H9 (cell line): ENCODE results near the gene JARID2. TPM values are rescaled to one million over a fixed set of nuclear protein-coding genes. Genes with fewer than 3 reads are reported as not detected.
A peak's percentile ranks its signal among the peaks of the same experiment; 100 is the strongest.

Source experiments
- DNase-seq: peaks from one replicate; pipeline ENCODE4 v3.0.0-alpha.2; 2017
- H2AFZ ChIP-seq: one replicate; pipeline ENCODE4 v1.6.1; 2013; ENCODE audit warnings: mild to moderate bottlenecking, low read length, control low read depth, moderate library complexity
- H2AK5ac ChIP-seq: 2 replicates; pipeline ENCODE4 v1.6.1; 2013; ENCODE audit warnings: low read length, control low read depth, mixed read lengths; ENCODE audit not compliant: insufficient read length
- H2BK120ac ChIP-seq: one replicate; pipeline ENCODE4 v1.6.1; 2013; ENCODE audit warnings: low read depth, mild to moderate bottlenecking, low read length, control low read depth, inconsistent platforms; ENCODE audit not compliant: poor library complexity, severe bottlenecking
- H2BK12ac ChIP-seq: 2 replicates; pipeline ENCODE4 v1.6.1; 2013; ENCODE audit warnings: low read length, control low read depth, mixed read lengths, low read depth; ENCODE audit not compliant: insufficient read length
- H2BK15ac ChIP-seq: 2 replicates; pipeline ENCODE4 v1.6.1; 2013; ENCODE audit warnings: low read depth, low read length, control low read depth
- H2BK20ac ChIP-seq: one replicate; pipeline ENCODE4 v1.6.1; 2013; ENCODE audit warnings: low read depth, mild to moderate bottlenecking, low read length, control low read depth, inconsistent platforms; ENCODE audit not compliant: poor library complexity, severe bottlenecking
- H2BK5ac ChIP-seq: 2 replicates; pipeline ENCODE4 v1.6.1; 2013; ENCODE audit warnings: low read length, control low read depth, mixed read lengths; ENCODE audit not compliant: insufficient read length
- H3K14ac ChIP-seq: 2 replicates; pipeline ENCODE4 v1.6.1; 2013; ENCODE audit warnings: low read length, control low read depth; ENCODE audit not compliant: insufficient read depth
- H3K18ac ChIP-seq: 2 replicates; pipeline ENCODE4 v1.6.1; 2013; ENCODE audit warnings: low read depth, mild to moderate bottlenecking, mixed read lengths, low read length, control low read depth; ENCODE audit not compliant: insufficient read length
- H3K23ac ChIP-seq: 2 replicates; pipeline ENCODE4 v1.6.1; 2013; ENCODE audit warnings: low read length, control low read depth, mixed read lengths, low read depth; ENCODE audit not compliant: insufficient read length
- H3K23me2 ChIP-seq: 2 replicates; pipeline ENCODE4 v1.6.1; 2013; ENCODE audit warnings: low read depth, mild to moderate bottlenecking, mixed read lengths, low read length, control low read depth; ENCODE audit not compliant: insufficient read length, poor library complexity, severe bottlenecking
- H3K27ac ChIP-seq: 2 replicates; pipeline ENCODE4 v1.5.1; 2013; ENCODE audit warnings: low read length, control low read depth, mixed read lengths, low read depth; ENCODE audit not compliant: insufficient read length
- H3K27me3 ChIP-seq: 2 replicates; pipeline ENCODE4 v1.6.1; 2013; ENCODE audit warnings: low read length, control low read depth, inconsistent platforms; ENCODE audit not compliant: insufficient read depth
- H3K4ac ChIP-seq: 2 replicates; pipeline ENCODE4 v1.6.1; 2013; ENCODE audit warnings: low read depth, mild to moderate bottlenecking, control low read depth, inconsistent platforms, low read length, moderate library complexity
- H3K4me1 ChIP-seq: 2 replicates; pipeline ENCODE4 v1.6.1; 2013; ENCODE audit warnings: low read length, control low read depth, inconsistent platforms; ENCODE audit not compliant: insufficient read depth
- H3K4me2 ChIP-seq: 2 replicates; pipeline ENCODE4 v1.6.1; 2013; ENCODE audit warnings: low read length, control low read depth, mixed read lengths; ENCODE audit not compliant: insufficient read length, insufficient read depth
- H3K56ac ChIP-seq: 2 replicates; pipeline ENCODE4 v1.6.1; 2013; ENCODE audit warnings: low read depth, mild to moderate bottlenecking, mixed read lengths, low read length, control low read depth; ENCODE audit not compliant: insufficient read length
- H3K79me1 ChIP-seq: 2 replicates; pipeline ENCODE4 v1.6.1; 2013; ENCODE audit warnings: low read depth, mild to moderate bottlenecking, moderate library complexity, low read length, control low read depth, inconsistent platforms; ENCODE audit not compliant: insufficient read depth, poor library complexity, severe bottlenecking
- H3K79me2 ChIP-seq: 2 replicates; pipeline ENCODE4 v1.6.1; 2013; ENCODE audit warnings: low read length, control low read depth, inconsistent platforms; ENCODE audit not compliant: insufficient read depth
- H3K9ac ChIP-seq: 2 replicates; pipeline ENCODE4 v1.6.1; 2013; ENCODE audit warnings: low read length, control low read depth, mixed read lengths; ENCODE audit not compliant: insufficient read length; ENCODE audit errors: extremely low read depth
- H3K9me3 ChIP-seq: one replicate; pipeline ENCODE4 v1.6.1; 2013; ENCODE audit warnings: low read depth, low read length, inconsistent platforms; ENCODE audit not compliant: control insufficient read depth
- H3T11ph ChIP-seq: one replicate; pipeline ENCODE4 v1.6.1; 2013; ENCODE audit warnings: mild to moderate bottlenecking, low read length, control low read depth, inconsistent platforms
- H4K20me1 ChIP-seq: one replicate; pipeline ENCODE4 v1.6.1; 2013; ENCODE audit not compliant: control insufficient read depth, insufficient read length, insufficient read depth
- H4K5ac ChIP-seq: 2 replicates; pipeline ENCODE4 v1.6.1; 2013; ENCODE audit warnings: low read depth, mild to moderate bottlenecking, mixed read lengths, low read length, control low read depth; ENCODE audit not compliant: insufficient read length
- H4K8ac ChIP-seq: replicated peaks from 2 replicates; pipeline ENCODE4 v1.6.1; 2013; ENCODE audit warnings: low read length, control low read depth, mixed read lengths, low read depth; ENCODE audit not compliant: insufficient read length
- H4K91ac ChIP-seq: 2 replicates; pipeline ENCODE4 v1.6.1; 2013; ENCODE audit warnings: low read depth, mild to moderate bottlenecking, moderate library complexity, mixed read lengths, low read length, control low read depth; ENCODE audit not compliant: insufficient read length
- H3K27ac Mint-ChIP-seq, 3 experiments: 2 replicates in 2 of 3; 3 replicates in 1 of 3; pipeline ENCODE4 v1.8.0; 2020 to 2021; ENCODE audit warnings: mixed read lengths in 3 of 3, mild to moderate bottlenecking in 1 of 3, moderate library complexity in 1 of 3
- H3K27me3 Mint-ChIP-seq: 2 replicates; pipeline ENCODE4 v1.8.0; 2021; ENCODE audit warnings: low read depth, mild to moderate bottlenecking, moderate library complexity, mixed read lengths
- H3K36me3 Mint-ChIP-seq, 3 experiments: 2 replicates in 2 of 3; 3 replicates in 1 of 3; pipeline ENCODE4 v1.8.0; 2020 to 2021; ENCODE audit warnings: low read depth in 3 of 3, mixed read lengths in 3 of 3; ENCODE audit not compliant: insufficient read depth in 1 of 3
- H3K4me1 Mint-ChIP-seq, 2 experiments: 2 replicates each; pipeline ENCODE4 v1.8.0; 2020; ENCODE audit warnings: mixed read lengths in 2 of 2
- H3K4me3 Mint-ChIP-seq, 2 experiments: 2 replicates in 1 of 2; 3 replicates in 1 of 2; pipeline ENCODE4 v1.8.0; 2020 to 2021; ENCODE audit warnings: mild to moderate bottlenecking in 2 of 2, mixed read lengths in 2 of 2, moderate library complexity in 1 of 2
- H3K9me3 Mint-ChIP-seq, 2 experiments: 2 replicates in 1 of 2; 3 replicates in 1 of 2; pipeline ENCODE4 v1.8.0; 2020; ENCODE audit warnings: mild to moderate bottlenecking in 2 of 2, mixed read lengths in 2 of 2, moderate library complexity in 1 of 2
- CTCF ChIP-seq: fragments of 200-600 bp; sonication (generic); conservative IDR thresholded peaks from 3 replicates; pipeline ENCODE4 v1.8.0; 2021; ENCODE audit warnings: antibody characterized with exemption, mild to moderate bottlenecking
- WGBS: extraction: QIAGEN DNeasy Blood & Tissue Kit; methylation state at CpG from one replicate; pipeline ENCODE4 v1.1.7; 2013; ENCODE audit warnings: missing lambda C conversion rate, low lambda C conversion rate, mixed read lengths; ENCODE audit not compliant: insufficient read length; ENCODE audit errors: extremely low coverage; 5-methylcytosine and 5-hydroxymethylcytosine counted together
- total RNA-seq: library from RNA; stranded (reverse); gene quantifications from 2 replicates; pipeline ENCODE4 v1.2.1, GENCODE V29; 2021

JARID2 gene
- total RNA-seq, 1 experiment from 2014 or later: 174 TPM

DNA sequence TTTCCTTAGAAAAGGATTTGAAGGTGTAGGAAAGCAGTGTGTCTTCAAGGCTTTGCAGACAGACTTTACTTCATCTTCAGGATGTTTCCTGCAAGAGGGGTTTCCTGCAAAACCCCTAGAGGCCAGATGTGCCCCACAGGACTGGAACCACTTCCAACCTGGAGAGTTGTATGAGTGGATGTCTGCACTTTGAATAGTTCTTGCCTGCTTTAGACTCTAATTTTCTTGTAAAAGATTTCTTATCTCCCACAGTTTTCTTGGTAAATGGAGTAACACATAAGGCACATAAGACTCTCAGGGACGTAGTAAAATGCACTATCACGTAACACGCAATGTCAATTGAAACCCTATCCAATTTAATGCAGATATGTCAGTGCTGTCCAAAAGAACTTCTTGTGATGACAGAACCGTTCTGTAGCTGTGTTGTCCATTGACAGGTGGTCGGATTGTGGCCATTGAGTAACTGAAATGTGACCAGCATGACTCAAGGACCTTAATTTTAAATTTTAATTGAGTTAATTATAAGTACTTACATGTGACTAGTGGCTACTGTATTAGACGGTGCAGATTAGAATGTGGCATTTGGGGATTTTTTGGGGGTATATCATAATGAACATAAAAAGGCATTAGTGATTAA, 118.7 kb downstream of the JARID2 start:
- Histone ChIP-seq H2BK5ac (no peak overlapping the region), H3K23me2 (no peaks in the 10 kb centered on the region), H3T11ph (no peak overlapping the region), H3K4me2 (no peak overlapping the region), H3K4me1 (peaks cover 23% of the 10 kb centered on the region), H3K27me3 (no peaks in the 10 kb centered on the region), H2BK15ac (no peak overlapping the region), H3K79me1 (no peaks in the 10 kb centered on the region), H4K20me1 (no peaks in the 10 kb centered on the region), H3K23ac (no peak overlapping the region), H3K27ac (no peak overlapping the region), H3K9me3 (no peaks in the 10 kb centered on the region), H3K56ac (no peak overlapping the region), H3K14ac (no peak overlapping the region), H3K9ac (no peak overlapping the region), H2BK20ac (no peak overlapping the region), H3K4ac (no peak overlapping the region), H4K8ac (no peak overlapping the region), H2AK5ac (no peak overlapping the region), H4K91ac (no peak overlapping the region), H2BK120ac (no peak overlapping the region), H3K18ac (no peak overlapping the region), H2BK12ac (no peak overlapping the region), H2AFZ (no peak overlapping the region), H3K79me2 (peaks cover 96% of the 10 kb centered on the region), H4K5ac (no peak overlapping the region)
- H3K27me3 Mint-ChIP-seq: no peaks in the 10 kb centered on the region; the same call in 1 of the 2 replicates
- no peaks in the 10 kb centered on the region; a peak in 1 of 7 replicates for H3K36me3 Mint-ChIP-seq
- WGBS: no CpG with 5 or more reads among the region's 6 CpGs
- no peaks in the 10 kb centered on the region for H3K9me3 Mint-ChIP-seq
- H3K4me1 Mint-ChIP-seq: peaks cover 19 to 28% of the 10 kb centered on the region in 2 experiments
- TF ChIP-seq CTCF: peak; percentile 21; the same call in 1 of the 3 replicates
- peak overlapping the region in 1 of 2 experiments; percentile 24; a peak in 1 of 5 replicates for H3K4me3 Mint-ChIP-seq
- H3K27ac Mint-ChIP-seq: peak overlapping the region in 1 of 3 experiments; percentile 45; a peak in 1 of 7 replicates
- no peak for DNase-seq
